Stomach (tissue), 4 donors: ENCODE measurements around the gene TOGARAM1.

Experiments used
- POLR2A ChIP-seq, 4 donors: fragments of 450-650 bp; IDR thresholded peaks; one replicate each; pipeline ENCODE4 v1.6.1; 2016; ENCODE audit warnings: antibody characterized with exemption in 4 of 4, control low read depth in 2 of 4, mild to moderate bottlenecking in 1 of 4, moderate library complexity in 1 of 4
- TF ChIP-seq, protein P1 (sequence below), 7 experiments: fragments of 450-650 bp in 4 of 7; fragments of 200-600 bp in 3 of 7; sonication (generic) in 3 of 7; IDR thresholded peaks; one replicate each; pipeline ENCODE4 v1.5.1; 2016 to 2019; ENCODE audit warnings: antibody characterized with exemption in 7 of 7, control low read depth in 2 of 7, mild to moderate bottlenecking in 1 of 7

DNA sequence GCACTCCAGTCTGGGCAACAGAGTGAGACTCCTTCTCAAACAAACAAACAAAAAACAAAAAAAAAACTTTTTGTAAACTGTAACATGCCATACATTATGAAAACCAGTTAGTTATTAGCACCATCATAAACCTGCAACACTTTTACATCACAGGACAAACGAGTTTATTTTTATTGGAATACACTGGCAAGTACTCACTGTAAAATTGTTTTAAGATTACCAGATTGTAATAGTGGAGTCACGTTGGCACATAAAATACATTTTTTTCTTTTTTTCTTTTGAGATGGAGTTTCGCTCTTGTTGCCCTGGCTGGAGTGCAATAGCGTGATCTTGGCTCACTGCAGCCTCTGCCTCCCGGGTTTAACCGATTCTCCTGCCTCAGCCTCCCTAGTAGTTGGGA is 156.6 kb downstream of the TOGARAM1 start:
- no peak for TF ChIP-seq POLR2A (IDR thresholded peaks at IDR 0.05)
- TF ChIP-seq, protein P1, sequence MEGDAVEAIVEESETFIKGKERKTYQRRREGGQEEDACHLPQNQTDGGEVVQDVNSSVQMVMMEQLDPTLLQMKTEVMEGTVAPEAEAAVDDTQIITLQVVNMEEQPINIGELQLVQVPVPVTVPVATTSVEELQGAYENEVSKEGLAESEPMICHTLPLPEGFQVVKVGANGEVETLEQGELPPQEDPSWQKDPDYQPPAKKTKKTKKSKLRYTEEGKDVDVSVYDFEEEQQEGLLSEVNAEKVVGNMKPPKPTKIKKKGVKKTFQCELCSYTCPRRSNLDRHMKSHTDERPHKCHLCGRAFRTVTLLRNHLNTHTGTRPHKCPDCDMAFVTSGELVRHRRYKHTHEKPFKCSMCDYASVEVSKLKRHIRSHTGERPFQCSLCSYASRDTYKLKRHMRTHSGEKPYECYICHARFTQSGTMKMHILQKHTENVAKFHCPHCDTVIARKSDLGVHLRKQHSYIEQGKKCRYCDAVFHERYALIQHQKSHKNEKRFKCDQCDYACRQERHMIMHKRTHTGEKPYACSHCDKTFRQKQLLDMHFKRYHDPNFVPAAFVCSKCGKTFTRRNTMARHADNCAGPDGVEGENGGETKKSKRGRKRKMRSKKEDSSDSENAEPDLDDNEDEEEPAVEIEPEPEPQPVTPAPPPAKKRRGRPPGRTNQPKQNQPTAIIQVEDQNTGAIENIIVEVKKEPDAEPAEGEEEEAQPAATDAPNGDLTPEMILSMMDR (IDR thresholded peaks at IDR 0.05) = no peak
